Activated CD8-positive, alpha-beta memory T cell treated with anti-CD3 and anti-CD28 coated beads, Interleukin-2, amount 50 U/mL, for 48 hours (primary cell): Measurements from ENCODE around the gene SDF4.

Experiments used
- DNase-seq: peaks from one replicate; pipeline ENCODE4 v3.0.0-alpha.2; 2020

SDF4 gene

GRCh38 chr1:1240822-1241587 is 9.2 kb upstream of the SDF4 start:
- no peak for DNase-seq

DNA sequence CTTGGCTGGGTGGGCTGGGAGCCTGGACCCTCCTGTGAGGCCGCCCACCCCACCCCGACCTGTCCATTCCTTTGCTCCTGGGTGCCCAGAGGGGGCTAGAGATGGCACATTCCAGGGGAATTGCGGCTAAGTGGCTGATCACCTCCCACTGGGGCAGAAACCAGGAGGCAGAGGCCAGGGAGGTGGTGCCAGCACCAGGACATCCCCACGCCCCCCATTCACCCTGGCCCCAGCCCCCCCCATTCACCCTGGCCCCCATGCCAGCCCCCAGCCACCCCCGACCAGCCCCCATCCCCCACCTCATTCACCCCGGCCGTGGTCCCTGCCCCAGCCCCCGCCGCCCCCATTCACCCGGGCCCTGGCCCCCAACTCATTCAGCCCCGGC is 8.5 kb upstream of the SDF4 start:
- no peak for DNase-seq

GRCh38 chr1:1239614-1240347 is 8.0 kb upstream of the SDF4 start:
- DNase-seq: no peak

DNA sequence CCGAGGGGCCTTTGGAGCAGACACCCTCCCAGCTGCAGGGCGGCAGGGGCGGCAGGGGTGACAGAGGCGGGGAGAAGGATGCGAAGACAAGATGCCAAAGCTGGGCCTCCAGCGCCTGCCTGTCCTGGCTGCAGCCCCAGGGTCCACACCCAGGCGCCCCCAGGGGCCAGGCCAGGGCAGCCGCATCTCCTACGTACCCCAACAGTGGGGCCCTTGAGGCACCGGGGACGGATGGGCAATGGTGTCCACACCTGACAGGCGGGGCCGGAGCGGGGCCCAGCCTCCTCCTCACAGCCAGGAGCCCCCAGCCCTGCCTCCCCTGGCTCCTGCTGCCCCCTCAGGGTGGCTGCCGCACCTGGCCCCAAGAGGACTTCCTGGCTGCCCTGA is 7.4 kb upstream of the SDF4 start:
- no peak for DNase-seq

- DNase-seq: no peak
Measured at GRCh38 chr1:1238702-1239178, 6.9 kb upstream of the SDF4 start.

- no peak for DNase-seq
Measured at GRCh38 chr1:1237874-1238701, 6.3 kb upstream of the SDF4 start.

DNA sequence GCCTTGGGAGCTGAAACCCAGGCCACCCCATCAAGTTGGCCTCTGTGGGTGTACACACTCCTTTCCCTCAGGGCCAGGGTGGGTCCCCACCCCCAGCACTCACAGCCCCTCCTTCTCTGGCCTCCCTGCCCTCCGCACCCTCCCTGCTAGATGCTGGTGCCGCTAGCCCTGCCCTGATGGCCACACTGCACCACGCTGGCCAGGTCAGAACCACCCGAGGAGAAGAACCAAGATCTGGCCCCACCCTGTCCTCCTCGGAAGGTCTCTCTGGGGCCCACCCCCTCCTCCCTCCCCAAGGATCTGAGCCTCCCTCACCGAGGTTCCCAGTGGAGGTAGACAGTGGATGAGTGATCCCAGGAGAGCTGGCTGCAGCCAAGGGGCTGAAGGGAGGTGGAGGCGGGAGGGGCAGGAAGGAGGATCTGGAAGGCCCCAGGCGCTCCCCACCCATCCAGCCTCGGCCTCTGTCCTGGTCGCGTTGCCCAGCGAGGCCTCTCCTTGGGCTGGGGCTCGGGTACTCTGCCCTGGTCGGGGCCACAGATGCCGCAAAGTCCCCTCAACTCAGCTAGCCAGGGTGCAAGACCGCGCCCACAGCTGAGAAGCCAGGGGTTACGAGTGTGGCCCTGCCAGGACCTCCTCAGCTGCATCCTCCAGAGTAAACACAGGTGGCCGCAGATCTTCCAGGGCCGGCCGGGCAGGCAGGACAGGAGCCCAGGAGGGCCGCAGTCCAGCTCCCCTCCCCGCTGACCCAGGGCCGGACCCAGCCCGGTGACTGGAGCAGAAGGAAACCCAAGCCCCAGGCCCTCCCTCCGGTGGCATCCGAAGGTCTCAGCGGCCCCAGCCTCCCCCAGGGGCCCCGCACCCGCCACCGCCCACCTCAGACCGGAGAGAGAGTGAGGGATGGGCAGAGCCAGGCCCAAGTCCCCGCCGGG is 5.4 kb upstream of the SDF4 start:
- no peak for DNase-seq

GRCh38 chr1:1236176-1236763 is 4.5 kb upstream of the SDF4 start:
- no peak for DNase-seq

DNA sequence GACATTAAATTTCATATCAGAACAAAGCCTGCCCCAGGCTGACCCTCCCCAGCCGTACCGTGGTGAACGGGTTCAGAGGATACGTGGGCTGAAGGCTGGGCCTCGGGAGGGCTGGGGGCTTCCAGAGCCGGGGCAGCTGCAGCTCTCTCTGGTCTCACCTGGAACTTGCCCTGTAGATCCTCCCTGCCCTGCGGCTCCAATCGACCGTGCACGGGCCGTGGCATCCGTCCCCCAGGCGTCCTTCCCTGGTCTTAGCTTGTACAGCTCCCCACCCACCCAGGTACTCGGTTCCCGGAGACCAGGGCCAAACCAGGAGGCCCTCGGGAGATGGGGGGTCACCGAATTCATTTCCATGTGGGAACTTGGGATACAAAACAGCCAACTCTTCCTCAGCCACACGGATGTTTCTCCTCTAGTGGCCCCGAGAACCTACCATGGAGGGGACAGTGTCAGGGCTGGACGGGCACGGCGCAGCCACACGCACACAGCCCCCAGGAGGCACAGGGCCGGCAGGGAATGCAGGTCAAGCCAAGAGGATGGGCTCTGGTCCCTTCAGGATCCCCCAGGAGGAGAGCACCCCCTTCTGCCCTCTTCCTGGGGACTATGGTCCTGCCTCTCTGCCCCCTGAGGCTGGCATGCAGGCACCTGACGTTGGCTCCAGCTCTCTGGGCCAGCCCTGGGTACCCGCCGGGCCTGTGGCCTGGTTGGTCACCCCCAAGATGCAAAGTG is 3.4 kb upstream of the SDF4 start:
- no peak for DNase-seq

GRCh38 chr1:1234180-1234808 is 2.5 kb upstream of the SDF4 start:
- no peak for DNase-seq

GRCh38 chr1:1233567-1233892 is 1.7 kb upstream of the SDF4 start:
- no peak for DNase-seq

DNA sequence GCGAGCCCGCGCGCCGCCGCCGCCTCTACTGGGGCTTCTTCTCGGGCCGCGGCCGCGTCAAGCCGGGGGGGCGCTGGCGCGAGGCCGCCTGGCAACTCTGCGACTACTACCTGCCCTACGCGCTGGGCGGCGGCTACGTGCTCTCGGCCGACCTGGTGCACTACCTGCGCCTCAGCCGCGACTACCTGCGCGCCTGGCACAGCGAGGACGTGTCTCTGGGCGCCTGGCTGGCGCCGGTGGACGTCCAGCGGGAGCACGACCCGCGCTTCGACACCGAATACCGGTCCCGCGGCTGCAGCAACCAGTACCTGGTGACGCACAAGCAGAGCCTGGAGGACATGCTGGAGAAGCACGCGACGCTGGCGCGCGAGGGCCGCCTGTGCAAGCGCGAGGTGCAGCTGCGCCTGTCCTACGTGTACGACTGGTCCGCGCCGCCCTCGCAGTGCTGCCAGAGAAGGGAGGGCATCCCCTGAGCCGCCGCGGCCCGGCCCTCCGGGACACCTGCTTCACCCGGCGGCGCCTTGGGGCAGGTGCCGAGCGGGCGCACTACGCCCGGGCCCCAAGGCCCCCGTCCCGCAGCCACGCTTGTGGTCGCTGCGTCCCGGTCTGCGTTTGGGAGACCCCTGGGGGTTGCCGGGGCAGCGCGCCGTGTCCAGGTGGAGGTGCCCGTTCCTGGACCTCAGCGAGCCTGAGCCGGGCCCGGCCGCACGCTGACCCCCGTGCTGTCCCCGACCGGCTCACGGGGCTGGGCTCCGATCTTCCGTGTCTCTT is 1.2 kb upstream of the SDF4 start:
- DNase-seq: no peak

DNA sequence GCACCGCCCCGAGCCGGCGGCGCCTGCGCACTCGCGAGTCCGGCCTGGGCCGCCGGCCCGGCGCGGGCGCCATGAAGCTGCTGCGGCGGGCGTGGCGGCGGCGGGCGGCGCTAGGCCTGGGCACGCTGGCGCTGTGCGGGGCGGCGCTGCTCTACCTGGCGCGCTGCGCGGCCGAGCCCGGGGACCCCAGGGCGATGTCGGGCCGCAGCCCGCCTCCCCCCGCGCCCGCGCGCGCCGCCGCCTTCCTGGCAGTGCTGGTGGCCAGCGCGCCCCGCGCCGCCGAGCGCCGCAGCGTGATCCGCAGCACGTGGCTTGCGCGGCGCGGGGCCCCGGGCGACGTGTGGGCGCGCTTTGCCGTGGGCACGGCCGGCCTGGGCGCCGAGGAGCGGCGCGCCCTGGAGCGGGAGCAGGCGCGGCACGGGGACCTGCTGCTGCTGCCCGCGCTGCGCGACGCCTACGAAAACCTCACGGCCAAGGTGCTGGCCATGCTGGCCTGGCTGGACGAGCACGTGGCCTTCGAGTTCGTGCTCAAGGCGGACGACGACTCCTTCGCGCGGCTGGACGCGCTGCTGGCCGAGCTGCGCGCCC is 501 bp upstream of the SDF4 start, which contains the start of gene B3GALT6:
Gene B3GALT6 (plus strand): TSS at position 30 of the 588 bp plus-strand sequence. CDS start 42 bp downstream, at position 72.
- no peak for DNase-seq

DNA sequence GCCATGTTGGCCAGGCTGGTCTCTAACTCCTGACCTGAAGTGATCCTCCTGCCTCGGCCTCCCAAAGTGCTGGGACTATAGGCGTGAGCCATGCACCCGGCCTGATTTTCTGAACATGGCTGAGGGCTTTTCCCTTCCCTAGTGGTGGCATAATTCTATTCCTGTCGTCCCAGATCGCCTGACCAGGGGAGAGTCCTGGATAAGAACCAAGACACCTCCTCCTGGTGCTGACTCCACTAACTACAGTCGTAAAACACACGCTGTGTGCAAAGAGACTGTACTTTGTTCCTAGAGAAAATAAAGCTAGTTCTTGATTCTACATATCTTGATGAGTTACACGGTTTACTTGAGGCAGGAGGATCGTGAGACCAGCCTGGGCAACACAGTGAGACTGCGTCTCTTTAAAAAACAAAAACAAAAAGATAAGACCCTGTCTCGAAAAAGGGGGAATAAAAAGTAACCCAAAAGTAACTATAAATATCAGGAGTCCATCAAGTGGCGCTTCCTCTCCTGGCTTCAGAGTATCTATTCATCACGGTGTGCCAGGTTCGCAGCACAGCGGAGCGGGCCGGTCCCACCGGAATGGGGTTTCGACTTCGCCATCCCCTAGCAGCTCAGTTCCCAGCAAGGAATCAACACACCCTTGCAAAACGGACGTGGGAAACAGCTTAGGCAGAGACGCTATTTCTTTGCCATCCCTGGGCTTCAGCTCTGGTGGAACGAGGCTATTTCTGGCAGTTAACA is 973 bp downstream of the SDF4 start:
- DNase-seq: no peak

DNA sequence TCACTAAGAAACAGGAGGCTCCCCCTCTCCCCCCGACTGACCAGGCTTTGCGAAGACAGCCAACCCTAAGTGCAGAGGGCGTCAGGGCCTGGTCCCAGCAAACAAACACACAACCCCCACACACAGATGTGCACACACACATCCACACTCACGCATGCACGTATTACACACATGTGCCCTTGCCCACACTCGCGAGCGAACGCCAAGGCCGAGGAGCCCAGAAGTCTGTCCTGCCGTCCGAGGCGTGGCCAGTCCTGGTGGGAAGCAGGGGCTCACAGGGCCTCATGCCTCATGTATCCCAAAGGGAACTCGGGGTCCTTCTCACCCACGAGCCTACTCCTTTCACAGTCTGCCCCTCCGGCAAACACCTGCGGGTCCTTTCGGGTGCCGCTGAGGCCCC is 2.0 kb downstream of the SDF4 start:
- DNase-seq: no peak

GRCh38 chr1:1228596-1229321 is 3.0 kb downstream of the SDF4 start:
- no peak for DNase-seq

- no peak for DNase-seq
Measured at GRCh38 chr1:1228187-1228586, 3.6 kb downstream of the SDF4 start.

DNA sequence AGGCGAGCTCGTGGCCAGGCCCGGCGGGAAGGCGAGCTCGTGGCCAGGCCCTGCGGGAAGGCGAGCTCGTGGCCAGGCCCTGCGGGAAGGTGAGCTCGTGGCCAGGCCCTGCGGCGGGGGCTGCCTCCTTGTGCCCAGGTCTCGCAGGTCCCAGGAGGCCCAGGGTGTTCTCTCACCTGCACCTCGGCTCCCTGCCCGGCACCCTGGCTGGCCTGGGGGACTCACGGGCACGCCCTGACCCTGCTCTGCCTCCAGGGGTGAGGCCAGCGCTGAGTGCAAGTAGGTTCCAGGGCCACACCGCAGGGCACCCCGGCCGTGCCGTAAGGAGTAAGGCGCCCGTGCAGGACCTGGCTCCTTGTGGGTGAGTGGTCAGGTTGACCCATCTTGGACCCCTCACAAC is 4.4 kb downstream of the SDF4 start:
- no peak for DNase-seq
